HCT116 (cell line): ENCODE data around the gene PLCL2. TPM values are rescaled to one million over a fixed set of nuclear protein-coding genes. Genes with fewer than 3 reads are reported as not detected.

ENCODE experiments used
- ATAC-seq: fragments of 200-7000 bp; cut with Tn5 transposase; 2 replicates; pipeline ENCODE4 v1.9.1; 2020; ENCODE audit warnings: mild to moderate bottlenecking, moderate library complexity
- BruUV-seq: library from RNA; stranded (reverse); fragments of 400-500 nt; replicated peaks from 2 replicates; lab custom pipeline; 2021; lab: Mats Ljungman, UMichigan
- CTCF ChIA-PET: fragments of 300-600 bp; sonication (Branson Sonifier 250); formaldehyde crosslinking; loops from one replicate; lab custom pipeline; 2021; ENCODE audit warnings: antibody characterized with exemption; lab: Charles Lee
- POLR2A ChIA-PET: fragments of 300-600, 350-600 bp; sonication (Branson Sonifier 250); formaldehyde crosslinking; loops from one replicate; lab custom pipeline; 2021; ENCODE audit warnings: antibody characterized with exemption; lab: Charles Lee
- RAD21 ChIA-PET, 2 experiments: fragments of 300-600 bp; sonication (Branson Sonifier 250); formaldehyde crosslinking; loops; one replicate each; lab custom pipeline; 2023; ENCODE audit warnings: low total read pairs in 2 of 2; ENCODE audit not compliant: uncharacterized antibody in 2 of 2, unreplicated experiment in 2 of 2, low non-redundant PET in 1 of 2; lab: Charles Lee
- DNase-seq: peaks from one replicate; pipeline ENCODE4 v3.0.0-alpha.2; 2010; ENCODE audit warnings: low read depth, low spot score
- H2AFZ ChIP-seq: fragments of 200-600 bp; shearing (Covaris generic), sonication (generic); 2 replicates; pipeline ENCODE4 v1.6.1; 2017; ENCODE audit warnings: low read depth, mixed run types, mixed read lengths, antibody characterized with exemption, low read length; ENCODE audit not compliant: poor library complexity, severe bottlenecking
- H3K27ac ChIP-seq: 2 replicates; pipeline ENCODE4 v1.5.1; 2012; ENCODE audit warnings: low read depth, low read length
- H3K27me3 ChIP-seq: fragments of 200-600 bp; sonication (generic); 2 replicates; pipeline ENCODE4 v1.6.1; 2016; ENCODE audit warnings: mixed run types, low read length, mixed read lengths; ENCODE audit not compliant: insufficient read depth
- H3K36me3 ChIP-seq, 2 experiments: fragments of 200-500 bp in 1 of 2; fragments of 200-600 bp in 1 of 2; sonication (Bioruptor generic) in 1 of 2; sonication (generic) in 1 of 2; 2 replicates each; pipeline versions ENCODE4 v1.5.1 to v1.6.1; 2014 to 2016; ENCODE audit warnings: low read length in 2 of 2, inconsistent platforms in 1 of 2, mixed read lengths in 1 of 2, mixed run types in 1 of 2; ENCODE audit not compliant: insufficient read depth in 2 of 2, control insufficient read depth in 1 of 2
- H3K4me1 ChIP-seq, 2 experiments: fragments of 200-600 bp in 1 of 2; sonication (generic) in 1 of 2; 2 replicates each; pipeline versions ENCODE4 v1.5.1 to v1.6.1; 2012 to 2017; ENCODE audit warnings: low read length in 2 of 2, inconsistent platforms in 1 of 2, mild to moderate bottlenecking in 1 of 2, mixed read lengths in 1 of 2, mixed run types in 1 of 2, moderate library complexity in 1 of 2; ENCODE audit not compliant: insufficient read depth in 2 of 2, control insufficient read depth in 1 of 2
- H3K4me2 ChIP-seq: fragments of 200-600 bp; sonication (generic); 2 replicates; pipeline ENCODE4 v1.6.1; 2017; ENCODE audit warnings: mixed run types, low read length, mixed read lengths
- H3K4me3 ChIP-seq, 2 experiments: fragments of 200-600 bp in 1 of 2; sonication (generic) in 1 of 2; replicated peaks in 1 of 2; 2 replicates each; pipeline ENCODE4 v1.5.1; 2011 to 2016; ENCODE audit warnings: low read length in 2 of 2, control low read depth in 1 of 2, low read depth in 1 of 2, mild to moderate bottlenecking in 1 of 2, mixed read lengths in 1 of 2, mixed run types in 1 of 2
- H3K79me2 ChIP-seq: fragments of 200-600 bp; sonication (generic); 2 replicates; pipeline ENCODE4 v1.6.1; 2017; ENCODE audit warnings: mild to moderate bottlenecking, mixed run types, low read length, moderate library complexity, mixed read lengths; ENCODE audit not compliant: insufficient read depth
- H3K9ac ChIP-seq: fragments of 200-600 bp; sonication (generic); 2 replicates; pipeline ENCODE4 v1.6.1; 2016; ENCODE audit warnings: low read length, mixed read lengths
- H3K9me2 ChIP-seq: fragments of 200-600 bp; sonication (generic), shearing (Covaris generic); 2 replicates; pipeline ENCODE4 v1.6.1; 2017; ENCODE audit warnings: mixed run types, mild to moderate bottlenecking, moderate library complexity; ENCODE audit not compliant: insufficient read depth
- H3K9me3 ChIP-seq, 2 experiments: fragments of 200-500 bp in 1 of 2; fragments of 200-600 bp in 1 of 2; sonication (Bioruptor generic) in 1 of 2; sonication (generic) in 1 of 2; 2 replicates each; pipeline ENCODE4 v1.6.1; 2014 to 2017; ENCODE audit warnings: low read length in 2 of 2, mixed read lengths in 2 of 2, inconsistent platforms in 1 of 2, low read depth in 1 of 2, mild to moderate bottlenecking in 1 of 2, mixed run types in 1 of 2, moderate library complexity in 1 of 2; ENCODE audit not compliant: control insufficient read depth in 1 of 2, insufficient read depth in 1 of 2
- H4K20me1 ChIP-seq: fragments of 200-600 bp; sonication (generic), shearing (Covaris generic); 2 replicates; pipeline ENCODE4 v1.6.1; 2017; ENCODE audit warnings: mixed run types, mild to moderate bottlenecking, moderate library complexity; ENCODE audit not compliant: insufficient read depth
- CBX3 ChIP-seq: IDR thresholded peaks from 2 replicates; pipeline ENCODE4 v1.6.1; 2012; ENCODE audit warnings: low read depth
- EGR1 ChIP-seq: IDR thresholded peaks from 2 replicates; pipeline ENCODE4 v1.6.1; 2012; ENCODE audit warnings: low read depth
- EZH2 ChIP-seq: fragments of 200-600 bp; sonication (generic); IDR thresholded peaks from 2 replicates; pipeline ENCODE4 v1.6.1; 2017; ENCODE audit warnings: antibody characterized with exemption, mixed run types
- EZH2phosphoT487 ChIP-seq: fragments of 200-600 bp; IDR thresholded peaks from 2 replicates; pipeline ENCODE4 v1.6.1; 2018; ENCODE audit warnings: antibody characterized with exemption, borderline replicate concordance
- FOSL1 ChIP-seq: IDR thresholded peaks from 2 replicates; pipeline ENCODE4 v1.6.1; 2012; ENCODE audit warnings: low read depth
- JUND ChIP-seq: IDR thresholded peaks from 2 replicates; pipeline ENCODE4 v1.6.1; 2012
- POLR2AphosphoS5 ChIP-seq: IDR thresholded peaks from 2 replicates; pipeline ENCODE4 v1.6.1; 2011; ENCODE audit warnings: mild to moderate bottlenecking, low read depth, low read length, moderate library complexity
- RAD21 ChIP-seq: IDR thresholded peaks from 2 replicates; pipeline ENCODE4 v1.6.1; 2012; ENCODE audit warnings: low read depth, mild to moderate bottlenecking
- SIN3A ChIP-seq: IDR thresholded peaks from 2 replicates; pipeline ENCODE4 v1.6.1; 2012; ENCODE audit warnings: low read depth
- SP1 ChIP-seq: IDR thresholded peaks from 2 replicates; pipeline ENCODE4 v1.6.1; 2012; ENCODE audit warnings: low read depth
- TCF7L2 ChIP-seq: IDR thresholded peaks from 2 replicates; pipeline ENCODE4 v1.7.0; 2011; ENCODE audit warnings: borderline replicate concordance, inconsistent platforms; ENCODE audit not compliant: insufficient read depth, insufficient read length; ENCODE audit errors: extremely low read depth
- YY1 ChIP-seq: IDR thresholded peaks from 2 replicates; pipeline ENCODE4 v1.6.1; 2011; ENCODE audit warnings: low read length, low read depth, moderate library complexity, mild to moderate bottlenecking; ENCODE audit not compliant: insufficient replicate concordance; ENCODE audit errors: extremely low read depth
- ZFX ChIP-seq: fragments of 450-650 bp; IDR thresholded peaks from 2 replicates; pipeline ENCODE4 v1.6.1; 2017
- intact Hi-C: fragments of 100-400 bp; cut with micrococcal nuclease; formaldehyde crosslinking; loops from 2 replicates; pipeline ENCODE4 v1.10.0; 2022
- total RNA-seq: library from RNA; stranded (reverse); gene quantifications from one replicate; pipeline ENCODE4 v1.2.1, GENCODE V29; 2021; ENCODE audit not compliant: unreplicated experiment
- TF ChIP-seq, protein P1 (sequence below), 3 experiments: fragments of 200-600 bp in 1 of 3; sonication (generic) in 1 of 3; IDR thresholded peaks in 2 of 3; conservative IDR thresholded peaks in 1 of 3; 2 replicates each; pipeline ENCODE4 v1.5.1; 2012 to 2017; ENCODE audit warnings: low read depth in 2 of 3, low read length in 2 of 3, antibody characterized with exemption in 1 of 3, borderline replicate concordance in 1 of 3, control low read depth in 1 of 3, mild to moderate bottlenecking in 1 of 3, mixed read lengths in 1 of 3, mixed run types in 1 of 3, moderate library complexity in 1 of 3; ENCODE audit not compliant: insufficient read depth in 1 of 3
- TF ChIP-seq, protein P2 (sequence below): IDR thresholded peaks from 2 replicates; pipeline ENCODE4 v1.6.1; 2012; ENCODE audit warnings: low read depth

Gene PLCL2
- total RNA-seq, 1 experiment from 2014 or later: 2.2 TPM

DNA sequence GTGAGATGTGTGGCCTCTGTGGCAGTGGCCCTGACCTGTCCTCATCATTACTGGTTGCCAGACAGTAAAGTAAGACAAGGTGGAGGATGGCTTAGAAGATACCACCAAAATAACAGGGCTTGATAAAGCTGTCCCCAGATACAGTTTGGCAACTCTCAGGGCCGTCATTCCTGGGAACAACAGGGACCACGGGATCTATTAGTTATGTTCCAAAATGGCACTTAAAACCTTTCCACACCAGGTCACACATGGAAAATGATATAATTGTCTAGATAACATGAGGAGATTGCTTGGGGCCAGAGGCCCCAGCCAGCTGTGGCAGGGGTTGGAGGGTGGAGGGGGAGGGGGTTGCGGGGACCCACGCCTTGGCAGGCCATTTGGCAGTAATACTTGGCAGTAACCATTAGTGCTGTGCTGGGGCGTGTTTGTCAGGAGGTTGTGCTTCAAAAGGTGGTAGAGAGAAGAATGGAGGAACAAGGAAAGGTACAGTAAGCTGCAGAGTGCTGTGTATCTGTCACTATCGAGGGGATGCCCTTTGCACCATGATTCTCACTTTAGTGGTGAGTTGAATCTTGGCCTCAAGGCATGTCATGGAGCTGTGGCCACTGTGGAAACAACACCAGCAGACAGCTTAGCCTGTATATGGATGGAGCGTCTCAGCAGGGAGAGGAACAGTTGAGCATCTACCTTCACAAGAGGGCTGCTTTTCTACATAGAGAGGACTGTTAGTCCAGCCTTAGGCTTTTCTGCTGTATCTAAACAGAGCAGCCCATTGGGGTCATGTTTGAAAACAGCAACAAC is 14.0 kb downstream of the PLCL2 start:
- no TSS peak for BruUV-seq
- ChIA-PET POLR2A (no interaction called here), RAD21 (no interaction called here), CTCF (no interaction called here)
- intact Hi-C loops: no loop called here
- H3K36me3 ChIP-seq: no peaks in the 10 kb centered on the region
- no peaks in the 10 kb centered on the region for H3K27me3 ChIP-seq
- H3K4me2 ChIP-seq: no peak overlapping the region
- H3K9me3 ChIP-seq: no peaks in the 10 kb centered on the region
- H3K9me2 ChIP-seq: no peaks in the 10 kb centered on the region
- no peaks in the 10 kb centered on the region for H4K20me1 ChIP-seq
- ATAC-seq (no peak), DNase-seq (no peak)
- H3K79me2 ChIP-seq: no peaks in the 10 kb centered on the region
- no peak overlapping the region for H3K27ac ChIP-seq
- no peak for TF ChIP-seq EGR1
- TF ChIP-seq EZH2phosphoT487: no peak
- TF ChIP-seq EZH2: no peak
- TF ChIP-seq POLR2AphosphoS5: no peak
- TF ChIP-seq SIN3A: no peak
- TF ChIP-seq ZFX: no peak
- no peak for TF ChIP-seq CBX3
- TF ChIP-seq FOSL1: no peak
- no peak for TF ChIP-seq TCF7L2
- no peak for TF ChIP-seq RAD21
- TF ChIP-seq, protein P1, sequence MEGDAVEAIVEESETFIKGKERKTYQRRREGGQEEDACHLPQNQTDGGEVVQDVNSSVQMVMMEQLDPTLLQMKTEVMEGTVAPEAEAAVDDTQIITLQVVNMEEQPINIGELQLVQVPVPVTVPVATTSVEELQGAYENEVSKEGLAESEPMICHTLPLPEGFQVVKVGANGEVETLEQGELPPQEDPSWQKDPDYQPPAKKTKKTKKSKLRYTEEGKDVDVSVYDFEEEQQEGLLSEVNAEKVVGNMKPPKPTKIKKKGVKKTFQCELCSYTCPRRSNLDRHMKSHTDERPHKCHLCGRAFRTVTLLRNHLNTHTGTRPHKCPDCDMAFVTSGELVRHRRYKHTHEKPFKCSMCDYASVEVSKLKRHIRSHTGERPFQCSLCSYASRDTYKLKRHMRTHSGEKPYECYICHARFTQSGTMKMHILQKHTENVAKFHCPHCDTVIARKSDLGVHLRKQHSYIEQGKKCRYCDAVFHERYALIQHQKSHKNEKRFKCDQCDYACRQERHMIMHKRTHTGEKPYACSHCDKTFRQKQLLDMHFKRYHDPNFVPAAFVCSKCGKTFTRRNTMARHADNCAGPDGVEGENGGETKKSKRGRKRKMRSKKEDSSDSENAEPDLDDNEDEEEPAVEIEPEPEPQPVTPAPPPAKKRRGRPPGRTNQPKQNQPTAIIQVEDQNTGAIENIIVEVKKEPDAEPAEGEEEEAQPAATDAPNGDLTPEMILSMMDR (IDR thresholded peaks at IDR 0.05 in 2 of 3, conservative IDR thresholded peaks at IDR 0.05 in 1 of 3; ENCODE audit: borderline replicate concordance in 1 of 3, insufficient read depth in 1 of 3, low read depth in 2 of 3, low read length in 2 of 3): no peak
- TF ChIP-seq, protein P2, sequence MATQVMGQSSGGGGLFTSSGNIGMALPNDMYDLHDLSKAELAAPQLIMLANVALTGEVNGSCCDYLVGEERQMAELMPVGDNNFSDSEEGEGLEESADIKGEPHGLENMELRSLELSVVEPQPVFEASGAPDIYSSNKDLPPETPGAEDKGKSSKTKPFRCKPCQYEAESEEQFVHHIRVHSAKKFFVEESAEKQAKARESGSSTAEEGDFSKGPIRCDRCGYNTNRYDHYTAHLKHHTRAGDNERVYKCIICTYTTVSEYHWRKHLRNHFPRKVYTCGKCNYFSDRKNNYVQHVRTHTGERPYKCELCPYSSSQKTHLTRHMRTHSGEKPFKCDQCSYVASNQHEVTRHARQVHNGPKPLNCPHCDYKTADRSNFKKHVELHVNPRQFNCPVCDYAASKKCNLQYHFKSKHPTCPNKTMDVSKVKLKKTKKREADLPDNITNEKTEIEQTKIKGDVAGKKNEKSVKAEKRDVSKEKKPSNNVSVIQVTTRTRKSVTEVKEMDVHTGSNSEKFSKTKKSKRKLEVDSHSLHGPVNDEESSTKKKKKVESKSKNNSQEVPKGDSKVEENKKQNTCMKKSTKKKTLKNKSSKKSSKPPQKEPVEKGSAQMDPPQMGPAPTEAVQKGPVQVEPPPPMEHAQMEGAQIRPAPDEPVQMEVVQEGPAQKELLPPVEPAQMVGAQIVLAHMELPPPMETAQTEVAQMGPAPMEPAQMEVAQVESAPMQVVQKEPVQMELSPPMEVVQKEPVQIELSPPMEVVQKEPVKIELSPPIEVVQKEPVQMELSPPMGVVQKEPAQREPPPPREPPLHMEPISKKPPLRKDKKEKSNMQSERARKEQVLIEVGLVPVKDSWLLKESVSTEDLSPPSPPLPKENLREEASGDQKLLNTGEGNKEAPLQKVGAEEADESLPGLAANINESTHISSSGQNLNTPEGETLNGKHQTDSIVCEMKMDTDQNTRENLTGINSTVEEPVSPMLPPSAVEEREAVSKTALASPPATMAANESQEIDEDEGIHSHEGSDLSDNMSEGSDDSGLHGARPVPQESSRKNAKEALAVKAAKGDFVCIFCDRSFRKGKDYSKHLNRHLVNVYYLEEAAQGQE: no peak
- TF ChIP-seq SP1: no peak
- TF ChIP-seq YY1: no peak
- TF ChIP-seq JUND: no peak
- H3K4me1 ChIP-seq: no peaks in the 10 kb centered on the region
- no peak overlapping the region for H2AFZ ChIP-seq
- no peak overlapping the region for H3K9ac ChIP-seq
- no peak overlapping the region for H3K4me3 ChIP-seq
